Tongue (tissue), 2 donors: Measurements from ENCODE around the gene MUC5B. TPM values are rescaled to one million over a fixed set of nuclear protein-coding genes. Genes with fewer than 3 reads are reported as not detected.
"Not testable (repeated sequence)": the region's sequence is repeated elsewhere in the genome, so short reads cannot be mapped to it uniquely, and the experiment has no call there.

ENCODE experiments used
- DNase-seq: peaks from one replicate; pipeline ENCODE4 v3.0.0-alpha.2; 2015
- total RNA-seq: library from RNA; depleted of rRNA; stranded (reverse); fragments of >200 nt; gene quantifications from one replicate; pipeline ENCODE4 v1.2.3, GENCODE V29; 2014

The MUC5B gene
- total RNA-seq, 1 donor from 2014 or later: 159 TPM

GRCh38 chr11:1247026-1247425 is 24.2 kb downstream of the MUC5B start:
- DNase-seq: not testable (repeated sequence)

- DNase-seq: not testable (repeated sequence)
These were observed 26.1 kb downstream of the MUC5B start for GRCh38 chr11:1248951-1249350.

- DNase-seq: not testable (repeated sequence)
These were observed 27.5 kb downstream of the MUC5B start for GRCh38 chr11:1250411-1250810.

GRCh38 chr11:1251236-1251770 is 28.4 kb downstream of the MUC5B start:
- no peak for DNase-seq

- no peak for DNase-seq
These were observed 29.7 kb downstream of the MUC5B start for GRCh38 chr11:1252371-1253102.

GRCh38 chr11:1253103-1253485 is 30.2 kb downstream of the MUC5B start:
- DNase-seq: no peak

GRCh38 chr11:1254086-1254648 is 31.3 kb downstream of the MUC5B start:
- no peak for DNase-seq

- DNase-seq: no peak
These were observed 31.9 kb downstream of the MUC5B start for GRCh38 chr11:1254733-1255132.

- DNase-seq: no peak
These were observed 32.3 kb downstream of the MUC5B start for GRCh38 chr11:1255151-1255550.

- no peak for DNase-seq
These were observed 33.6 kb downstream of the MUC5B start for GRCh38 chr11:1256257-1257045.

GRCh38 chr11:1257366-1257765 is 34.5 kb downstream of the MUC5B start:
- DNase-seq: no peak

- DNase-seq: no peak
These were observed 35.0 kb downstream of the MUC5B start for GRCh38 chr11:1257916-1258315.

- no peak for DNase-seq
These were observed 35.7 kb downstream of the MUC5B start for GRCh38 chr11:1258401-1259075.

GRCh38 chr11:1259076-1259461 is 36.2 kb downstream of the MUC5B start:
- DNase-seq: no peak

GRCh38 chr11:1259561-1259960 is 36.7 kb downstream of the MUC5B start:
- no peak for DNase-seq

- DNase-seq: no peak
These were observed 37.2 kb downstream of the MUC5B start for GRCh38 chr11:1260023-1260501.

GRCh38 chr11:1260620-1261019 is 37.8 kb downstream of the MUC5B start:
- no peak for DNase-seq

- DNase-seq: no peak
These were observed 38.6 kb downstream of the MUC5B start for GRCh38 chr11:1261241-1262071.

GRCh38 chr11:1262172-1263006 is 39.5 kb downstream of the MUC5B start:
- DNase-seq: peak; percentile 94

GRCh38 chr11:1263010-1263409 is 40.1 kb downstream of the MUC5B start:
- DNase-seq: no peak
